Chondrocyte (in vitro differentiated cells): ENCODE measurements around the gene GATA3. TPM values are rescaled to one million over a fixed set of nuclear protein-coding genes. Genes with fewer than 3 reads are reported as not detected.

Source experiments
- DNase-seq: peaks from one replicate; pipeline ENCODE4 v3.0.0; 2021; ENCODE audit warnings: mixed read lengths, low spot score
- H3K27ac Mint-ChIP-seq: one replicate; pipeline ENCODE4 v1.8.0; 2021; ENCODE audit warnings: mild to moderate bottlenecking, moderate library complexity, mixed read lengths; ENCODE audit not compliant: unreplicated experiment
- H3K27me3 Mint-ChIP-seq: 2 replicates; pipeline ENCODE4 v1.8.0; 2021; ENCODE audit warnings: low read depth, mixed read lengths
- H3K36me3 Mint-ChIP-seq: 2 replicates; pipeline ENCODE4 v1.8.0; 2021; ENCODE audit warnings: low read depth, mixed read lengths
- H3K4me1 Mint-ChIP-seq: 2 replicates; pipeline ENCODE4 v1.8.0; 2021; ENCODE audit warnings: low read depth, mild to moderate bottlenecking, mixed read lengths
- H3K4me3 Mint-ChIP-seq: one replicate; pipeline ENCODE4 v1.8.0; 2021; ENCODE audit warnings: mild to moderate bottlenecking, moderate library complexity, mixed read lengths; ENCODE audit not compliant: unreplicated experiment
- H3K9me3 Mint-ChIP-seq: 2 replicates; pipeline ENCODE4 v1.8.0; 2021; ENCODE audit warnings: low read depth, mixed read lengths
- long read RNA-seq: library from polyadenylated mRNA; stranded (forward); transcript quantifications from one replicate; pipeline ENCODE4 v2.0.0, GENCODE V29; 2021
- total RNA-seq: library from RNA; stranded (reverse); gene quantifications from 3 replicates; pipeline ENCODE4 v1.2.1, GENCODE V29; 2021
- TF ChIP-seq, protein P1 (sequence below): fragments of 200-600 bp; sonication (generic); IDR thresholded peaks from 2 replicates; pipeline ENCODE4 v1.5.0; 2021; ENCODE audit warnings: antibody characterized with exemption, mild to moderate bottlenecking, moderate library complexity

Gene GATA3
- not detected in 3 replicates for total RNA-seq
- long read RNA-seq = 0 reads

DNA sequence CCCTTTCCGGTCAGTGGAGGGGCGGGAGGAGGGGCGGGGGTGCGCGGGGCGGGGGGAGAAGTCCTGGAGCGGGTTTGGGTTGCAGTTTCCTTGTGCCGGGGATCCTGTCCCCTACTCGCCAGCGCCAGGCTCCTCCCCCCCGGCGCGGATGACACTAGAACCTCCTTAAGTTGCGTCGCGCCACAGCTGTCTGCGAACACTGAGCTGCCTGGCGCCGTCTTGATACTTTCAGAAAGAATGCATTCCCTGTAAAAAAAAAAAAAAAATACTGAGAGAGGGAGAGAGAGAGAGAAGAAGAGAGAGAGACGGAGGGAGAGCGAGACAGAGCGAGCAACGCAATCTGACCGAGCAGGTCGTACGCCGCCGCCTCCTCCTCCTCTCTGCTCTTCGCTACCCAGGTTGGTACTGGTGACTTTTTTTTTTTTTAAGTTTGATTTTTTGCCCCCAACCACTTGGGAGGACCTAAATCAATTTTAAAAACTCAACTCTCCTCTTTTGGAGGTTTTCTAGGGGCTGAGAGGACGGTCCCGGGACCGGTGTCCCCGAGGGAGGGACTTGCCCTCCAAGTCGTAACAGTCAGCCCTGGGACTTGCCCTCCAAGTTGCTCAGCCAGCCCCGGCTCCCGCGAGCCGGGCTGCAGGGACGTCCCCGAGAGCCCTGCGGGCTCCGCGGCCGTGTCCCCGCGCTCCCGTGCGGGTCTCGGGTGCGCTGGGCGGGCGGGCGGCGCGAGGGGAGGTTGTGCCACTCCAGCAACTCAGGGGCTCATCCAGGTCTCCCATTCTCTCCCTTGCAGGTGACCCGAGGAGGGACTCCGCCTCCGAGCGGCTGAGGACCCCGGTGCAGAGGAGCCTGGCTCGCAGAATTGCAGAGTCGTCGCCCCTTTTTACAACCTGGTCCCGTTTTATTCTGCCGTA, at the start of gene GATA3:
GATA3 (plus strand) TSS at position 195 of the 914 bp plus-strand sequence. CDS start 968 bp downstream, outside the sequence.
- DNase-seq = no peak
- H3K4me3 Mint-ChIP-seq = peak within 1 kb of the TSS; percentile 59
- no peaks in the 10 kb centered on the region for H3K9me3 Mint-ChIP-seq
- TF ChIP-seq, protein P1, sequence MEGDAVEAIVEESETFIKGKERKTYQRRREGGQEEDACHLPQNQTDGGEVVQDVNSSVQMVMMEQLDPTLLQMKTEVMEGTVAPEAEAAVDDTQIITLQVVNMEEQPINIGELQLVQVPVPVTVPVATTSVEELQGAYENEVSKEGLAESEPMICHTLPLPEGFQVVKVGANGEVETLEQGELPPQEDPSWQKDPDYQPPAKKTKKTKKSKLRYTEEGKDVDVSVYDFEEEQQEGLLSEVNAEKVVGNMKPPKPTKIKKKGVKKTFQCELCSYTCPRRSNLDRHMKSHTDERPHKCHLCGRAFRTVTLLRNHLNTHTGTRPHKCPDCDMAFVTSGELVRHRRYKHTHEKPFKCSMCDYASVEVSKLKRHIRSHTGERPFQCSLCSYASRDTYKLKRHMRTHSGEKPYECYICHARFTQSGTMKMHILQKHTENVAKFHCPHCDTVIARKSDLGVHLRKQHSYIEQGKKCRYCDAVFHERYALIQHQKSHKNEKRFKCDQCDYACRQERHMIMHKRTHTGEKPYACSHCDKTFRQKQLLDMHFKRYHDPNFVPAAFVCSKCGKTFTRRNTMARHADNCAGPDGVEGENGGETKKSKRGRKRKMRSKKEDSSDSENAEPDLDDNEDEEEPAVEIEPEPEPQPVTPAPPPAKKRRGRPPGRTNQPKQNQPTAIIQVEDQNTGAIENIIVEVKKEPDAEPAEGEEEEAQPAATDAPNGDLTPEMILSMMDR = no peak
- peaks cover 63% of the 10 kb centered on the region for H3K27me3 Mint-ChIP-seq
- no peak within 1 kb of the TSS for H3K27ac Mint-ChIP-seq
- H3K36me3 Mint-ChIP-seq = peaks cover 7% of the 10 kb centered on the region
- peaks cover 28% of the 10 kb centered on the region for H3K4me1 Mint-ChIP-seq

- TF ChIP-seq, protein P1 = no peak
- Mint-ChIP-seq H3K27me3 (no peaks in the 10 kb centered on the region), H3K27ac (no peak overlapping the region), H3K4me1 (no peaks in the 10 kb centered on the region), H3K4me3 (no peak overlapping the region), H3K36me3 (peaks cover 10% of the 10 kb centered on the region), H3K9me3 (peaks cover 23% of the 10 kb centered on the region)
- DNase-seq = no peak
Observed at GRCh38 chr10:8006274-8006999, 48.1 kb upstream of the GATA3 start.

- H3K4me1 Mint-ChIP-seq = no peaks in the 10 kb centered on the region
- H3K27me3 Mint-ChIP-seq = no peaks in the 10 kb centered on the region
- no peak overlapping the region for H3K4me3 Mint-ChIP-seq
- no peak for DNase-seq
- H3K27ac Mint-ChIP-seq = no peak overlapping the region
- TF ChIP-seq, protein P1 = no peak
- peaks cover 10% of the 10 kb centered on the region for H3K9me3 Mint-ChIP-seq
- H3K36me3 Mint-ChIP-seq = peaks cover 12% of the 10 kb centered on the region
Observed at GRCh38 chr10:8009031-8009430, 45.5 kb upstream of the GATA3 start.

DNA sequence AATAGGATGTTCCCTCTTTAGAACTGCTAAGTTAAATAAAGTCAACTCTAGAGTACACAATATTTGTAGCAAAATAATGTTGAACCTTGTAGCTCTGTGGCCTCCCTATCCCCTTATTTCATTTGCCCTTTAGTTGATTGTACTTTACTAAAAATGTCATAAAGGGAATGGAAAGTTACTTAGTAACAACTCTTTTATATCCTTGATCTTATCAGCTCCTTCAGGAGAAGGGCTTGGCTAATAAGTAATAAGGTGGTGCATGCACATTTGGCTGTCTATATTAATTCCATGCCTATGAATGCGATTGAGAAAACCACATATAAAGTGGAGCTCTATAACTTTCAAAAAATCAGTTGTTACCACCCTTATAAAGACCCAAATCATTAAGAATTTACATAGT, 41.5 kb upstream of the GATA3 start:
- TF ChIP-seq, protein P1 = no peak
- Mint-ChIP-seq H3K4me3 (no peak overlapping the region), H3K27ac (no peak overlapping the region), H3K36me3 (peaks cover 12% of the 10 kb centered on the region), H3K27me3 (no peaks in the 10 kb centered on the region), H3K9me3 (no peaks in the 10 kb centered on the region), H3K4me1 (peaks cover 16% of the 10 kb centered on the region)
- no peak for DNase-seq

DNA sequence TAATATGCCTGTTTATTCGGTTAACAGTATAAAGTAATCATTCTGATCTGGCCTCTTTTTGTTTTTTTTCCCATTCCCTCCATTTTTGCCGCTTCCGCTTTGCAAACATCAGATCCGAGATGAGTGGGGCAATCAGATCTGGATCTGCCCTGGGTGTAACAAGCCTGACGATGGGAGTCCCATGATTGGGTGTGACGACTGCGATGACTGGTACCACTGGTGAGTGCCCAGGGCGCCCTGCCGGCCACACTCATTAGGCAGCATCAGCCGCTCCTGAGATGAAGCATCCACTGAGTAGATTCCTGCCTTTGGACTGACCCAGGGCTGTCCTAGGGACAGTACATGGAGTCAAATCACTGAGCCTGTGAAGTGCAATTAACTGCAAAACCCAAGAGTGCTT, 40.9 kb upstream of the GATA3 start:
- H3K27me3 Mint-ChIP-seq = no peaks in the 10 kb centered on the region
- no peak overlapping the region for H3K4me3 Mint-ChIP-seq
- no peak overlapping the region for H3K27ac Mint-ChIP-seq
- TF ChIP-seq, protein P1 = no peak
- no peaks in the 10 kb centered on the region for H3K9me3 Mint-ChIP-seq
- no peak for DNase-seq
- peaks cover 12% of the 10 kb centered on the region for H3K36me3 Mint-ChIP-seq
- peaks cover 16% of the 10 kb centered on the region for H3K4me1 Mint-ChIP-seq
